Kidney (tissue), 14 donors: ENCODE data around the gene CFDP1. TPM values are rescaled to one million over a fixed set of nuclear protein-coding genes. Genes with fewer than 3 reads are reported as not detected.

ENCODE experiments used
- DNase-seq, 5 donors: peaks; one replicate each; pipeline ENCODE4 v3.0.0-alpha.2; 2013 to 2020
- FAIRE-seq: peaks from 2 replicates; lab custom pipeline; 2012; peaks lifted over from hg19 to GRCh38; lab: Jason Lieb, UNC
- H3K27ac ChIP-seq, 2 donors: one replicate each; pipeline ENCODE4 v1.7.0; 2013; ENCODE audit warnings: low read depth in 2 of 2, low read length in 2 of 2, inconsistent platforms in 1 of 2
- H3K27me3 ChIP-seq: one replicate; pipeline ENCODE4 v1.7.1; 2013; ENCODE audit warnings: low read length, inconsistent platforms; ENCODE audit not compliant: control insufficient read depth, insufficient read depth
- H3K36me3 ChIP-seq, 3 donors: one replicate each; pipeline versions ENCODE4 v1.7.0 to v1.7.1; 2013; ENCODE audit warnings: low read length in 3 of 3, control low read depth in 1 of 3, inconsistent platforms in 1 of 3; ENCODE audit not compliant: insufficient read depth in 3 of 3, control insufficient read depth in 2 of 3
- H3K4me1 ChIP-seq, 3 donors: one replicate each; pipeline versions ENCODE4 v1.7.0 to v1.7.1; 2013; ENCODE audit warnings: low read length in 3 of 3, inconsistent platforms in 1 of 3, low read depth in 1 of 3; ENCODE audit not compliant: control insufficient read depth in 2 of 3, insufficient read depth in 2 of 3
- H3K4me3 ChIP-seq, 3 donors: one replicate each; pipeline versions ENCODE4 v1.7.0 to v1.8.1; 2013; ENCODE audit warnings: low read length in 3 of 3, control low read depth in 1 of 3, inconsistent platforms in 1 of 3
- H3K9ac ChIP-seq, 3 donors: one replicate each; pipeline versions ENCODE4 v1.7.0 to v1.7.1; 2013; ENCODE audit warnings: low read length in 3 of 3, control low read depth in 1 of 3, inconsistent platforms in 1 of 3
- H3K9me3 ChIP-seq, 3 donors: one replicate each; pipeline versions ENCODE4 v1.7.0 to v1.7.1; 2013; ENCODE audit warnings: low read length in 3 of 3, control low read depth in 1 of 3, inconsistent platforms in 1 of 3; ENCODE audit not compliant: control insufficient read depth in 2 of 3, insufficient read depth in 1 of 3
- CTCF ChIP-seq: IDR thresholded peaks from 3 replicates; pipeline ENCODE4 v1.5.1; 2012; ENCODE audit warnings: mild to moderate bottlenecking, moderate library complexity, borderline replicate concordance; ENCODE audit not compliant: insufficient read depth; ENCODE audit errors: extremely low read depth
- intact Hi-C: fragments of 100-400 bp; cut with DNase I; formaldehyde crosslinking; loops from one replicate; pipeline ENCODE4 v1.11.1; 2022
- polyA plus RNA-seq: library from polyadenylated mRNA; stranded (reverse); fragments of 350-450 nt; fragmentation: Illumina TruSeq; extraction: RNeasy Lipid Tissue Mini Kit (QIAGEN cat#74804); gene quantifications from one replicate; pipeline ENCODE4 v1.2.3, GENCODE V29; 2014; ENCODE audit warnings: low read depth, low replicate concordance; ENCODE audit not compliant: insufficient read depth
- total RNA-seq: library from RNA; stranded (reverse); fragmentation: NEBNext Ultra II Directional; extraction: Animal tissue kit (Norgen Biotek cat#: 25700); gene quantifications from one replicate; pipeline ENCODE4 v1.2.1, GENCODE V29; 2021
- donor health status: control.
- donor health status: control.
- donor health status: control.
- donor health status: control.
- donor health status: control.
- donor health status: DM: yes; HTN: yes; CAD: no.
- donor health status: Normal renal cell carcinoma (clear cell type).

The CFDP1 gene
- total and polyA plus RNA-seq, 2 donors from 2014 or later, result 53.5 to 148 TPM

DNA sequence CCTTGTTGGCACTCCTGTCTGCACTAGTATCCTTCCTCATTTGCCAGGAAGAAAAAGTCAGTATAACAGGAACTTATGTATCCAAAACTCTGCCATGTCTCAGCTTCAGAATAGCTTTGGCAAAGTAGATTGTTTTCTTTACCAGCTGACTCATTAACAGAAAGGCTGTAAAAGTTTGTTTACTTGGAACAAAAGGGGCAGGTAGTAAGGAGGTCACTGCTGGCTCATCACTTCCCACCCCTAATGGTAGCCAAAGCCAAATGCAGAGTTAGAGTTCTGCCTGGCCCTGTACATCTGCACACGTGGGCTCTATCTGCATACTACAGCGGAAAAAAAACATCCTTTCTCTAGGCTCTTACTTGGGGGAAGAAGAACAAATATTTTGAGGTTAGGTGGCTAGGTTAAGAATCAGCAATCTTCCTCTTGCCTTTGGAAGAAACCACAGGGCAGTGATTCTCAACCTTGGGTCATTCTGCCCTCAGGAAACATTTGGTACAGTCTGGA lies 90.9 kb downstream of the CFDP1 start:
- no peaks in the 10 kb centered on the region for H3K27me3 ChIP-seq
- peak overlapping the region; percentile 60 to 80 for H3K27ac ChIP-seq
- FAIRE-seq, result no peak
- peaks cover 19 to 46% (median 21%) of the 10 kb centered on the region in 3 donors for H3K4me1 ChIP-seq
- H3K36me3 ChIP-seq, result no peaks in the 10 kb centered on the region
- DNase-seq, result peak in 1 of 5 donors; percentile 56
- intact Hi-C loops, result no loop called here
- H3K9ac ChIP-seq, result peak overlapping the region in 1 of 3 donors; percentile 4
- no peak for TF ChIP-seq CTCF
- no peak overlapping the region for H3K4me3 ChIP-seq
- no peaks in the 10 kb centered on the region for H3K9me3 ChIP-seq

GRCh38 chr16:75341564-75342307 lies 91.6 kb downstream of the CFDP1 start:
- H3K9ac ChIP-seq, result peak overlapping the region in 1 of 3 donors; percentile 4
- FAIRE-seq (no peak), DNase-seq (no peak)
- intact Hi-C loops, result no loop called here
- H3K27me3 ChIP-seq, result no peaks in the 10 kb centered on the region
- H3K4me1 ChIP-seq, result peaks cover 19 to 46% (median 21%) of the 10 kb centered on the region in 3 donors
- no peak overlapping the region for H3K4me3 ChIP-seq
- H3K36me3 ChIP-seq, result no peaks in the 10 kb centered on the region
- H3K27ac ChIP-seq, result peak overlapping the region; percentile 60 to 80
- no peaks in the 10 kb centered on the region for H3K9me3 ChIP-seq
- no peak for TF ChIP-seq CTCF

DNA sequence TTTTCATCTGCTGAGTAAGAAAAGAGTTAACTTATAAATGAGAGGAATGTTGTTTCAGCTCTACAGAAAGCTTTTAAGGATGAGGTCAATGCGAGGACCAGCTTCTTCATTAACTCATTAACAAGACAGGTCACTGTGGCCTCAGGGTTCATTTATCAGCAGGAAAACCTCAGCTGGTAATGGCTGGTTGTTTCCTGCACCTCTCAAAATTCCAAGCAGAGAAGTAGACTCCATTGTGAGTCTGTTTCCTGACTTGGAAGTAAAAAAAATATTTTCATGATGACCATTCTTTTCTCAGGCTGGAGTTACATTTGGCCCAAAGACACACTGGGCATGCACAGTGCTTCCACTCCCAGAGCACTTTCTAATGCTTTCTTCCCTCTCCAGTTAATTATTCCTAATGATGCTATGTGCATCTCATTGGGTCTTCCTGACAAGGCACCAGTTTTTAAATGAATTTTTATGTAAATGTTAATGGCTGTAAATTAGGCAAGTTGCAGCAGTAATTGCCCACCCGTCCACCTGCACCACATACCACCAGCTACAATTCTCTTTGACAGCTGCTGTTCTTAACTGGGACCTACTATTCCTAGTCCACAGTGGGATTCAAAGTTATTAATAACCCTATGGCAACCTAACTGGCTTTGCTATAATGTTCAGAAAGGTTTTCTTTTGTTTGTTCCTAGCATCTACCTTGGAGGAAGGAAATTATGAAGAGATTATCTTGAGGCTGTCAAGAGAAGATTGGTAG lies 92.4 kb downstream of the CFDP1 start:
- intact Hi-C loops, result no loop called here
- Histone ChIP-seq H3K9ac (peak overlapping the region in 1 of 3 donors; percentile 4), H3K4me1 (peaks cover 19 to 46% (median 21%) of the 10 kb centered on the region in 3 donors), H3K27ac (peak overlapping the region; percentile 49 to 80), H3K36me3 (no peaks in the 10 kb centered on the region), H3K9me3 (no peaks in the 10 kb centered on the region), H3K27me3 (no peaks in the 10 kb centered on the region), H3K4me3 (no peak overlapping the region)
- no peak for FAIRE-seq
- no peak for TF ChIP-seq CTCF
- peak in 3 of 5 donors; percentile 41 to 84 (median 71) for DNase-seq
